ENCODE measurements around the gene DNAH7. TPM values are rescaled to one million over a fixed set of nuclear protein-coding genes. Genes with fewer than 3 reads are reported as not detected.
"Not testable (repeated sequence)": the region's sequence is repeated elsewhere in the genome, so short reads cannot be mapped to it uniquely, and the experiment has no call there.

The DNAH7 gene
- polyA plus RNA-seq, 1 donor (not counting 4 experiments of a cell fraction or from before 2014, with no cell fraction given), result 0.17 TPM

GRCh38 chr2:196096264-196096663, 27.6 kb upstream of the DNAH7 start:
- no peak for DNase-seq (ENCODE audit: low read depth, low spot score)
- Histone ChIP-seq H3K4me1 (ENCODE audit: control insufficient read depth, extremely low read depth, insufficient read depth, low read length) (no peaks in the 10 kb centered on the region), H2AFZ (ENCODE audit: control insufficient read depth, low read length) (no peak overlapping the region), H3K27ac (ENCODE audit: control insufficient read depth, insufficient read depth, low read length) (no peak overlapping the region), H3K79me2 (ENCODE audit: control insufficient read depth, insufficient read depth, low read length) (no peaks in the 10 kb centered on the region), H3K9ac (ENCODE audit: control insufficient read depth, extremely low read depth, insufficient read depth, low read length) (no peak overlapping the region), H3K36me3 (ENCODE audit: control insufficient read depth in 2 of 2, extremely low read depth in 1 of 2, insufficient read depth in 2 of 2, low read length in 2 of 2) (no peaks in the 10 kb centered on the region), H3K9me1 (ENCODE audit: control insufficient read depth, extremely low read depth, insufficient read depth, low read length) (no peaks in the 10 kb centered on the region), H3K4me2 (ENCODE audit: control insufficient read depth, extremely low read depth, insufficient read depth, low read depth, low read length) (no peak overlapping the region), H3K4me3 (ENCODE audit: control insufficient read depth in 2 of 3, extremely low read depth in 1 of 3, insufficient read depth in 2 of 3, low read depth in 1 of 3, low read length in 3 of 3) (no peak overlapping the region), H4K20me1 (ENCODE audit: control insufficient read depth, extremely low read depth, insufficient read depth, low read length) (no peaks in the 10 kb centered on the region), H3K27me3 (ENCODE audit: control insufficient read depth, extremely low read depth, insufficient read depth, low read length) (no peaks in the 10 kb centered on the region), H3K9me3 (ENCODE audit: control insufficient read depth, low read depth, low read length) (no peaks in the 10 kb centered on the region)
- dilution Hi-C loops (cut with MboI; ENCODE audit: extremely low pct_ligation_motif_present, low sequenced_read_pairs), result no loop called here
- FAIRE-seq, result no peak
- TF ChIP-seq EZH2 (IDR thresholded peaks at IDR 0.05; ENCODE audit: low read length) (no peak), CTCF (optimal IDR thresholded peaks at IDR 0.05 in 1 of 3, IDR thresholded peaks at IDR 0.05 in 1 of 3, conservative IDR thresholded peaks at IDR 0.05 in 1 of 3; ENCODE audit: extremely low read depth in 1 of 3, insufficient read depth in 2 of 3, low read length in 3 of 3) (no peak)

GRCh38 chr2:196089448-196089847, 20.8 kb upstream of the DNAH7 start:
- dilution Hi-C loops (cut with MboI; ENCODE audit: extremely low pct_ligation_motif_present, low sequenced_read_pairs); H3K79me2 ChIP-seq (ENCODE audit: control insufficient read depth, insufficient read depth, low read length); H4K20me1 ChIP-seq (ENCODE audit: control insufficient read depth, extremely low read depth, insufficient read depth, low read length); H3K4me3 ChIP-seq (ENCODE audit: control insufficient read depth in 2 of 3, extremely low read depth in 1 of 3, insufficient read depth in 2 of 3, low read depth in 1 of 3, low read length in 3 of 3); H3K4me2 ChIP-seq (ENCODE audit: control insufficient read depth, extremely low read depth, insufficient read depth, low read depth, low read length); H3K9me3 ChIP-seq (ENCODE audit: control insufficient read depth, low read depth, low read length); H3K9ac ChIP-seq (ENCODE audit: control insufficient read depth, extremely low read depth, insufficient read depth, low read length); H3K36me3 ChIP-seq (ENCODE audit: control insufficient read depth in 2 of 2, extremely low read depth in 1 of 2, insufficient read depth in 2 of 2, low read length in 2 of 2); FAIRE-seq; H3K27me3 ChIP-seq (ENCODE audit: control insufficient read depth, extremely low read depth, insufficient read depth, low read length); DNase-seq (ENCODE audit: low read depth, low spot score); H3K27ac ChIP-seq (ENCODE audit: control insufficient read depth, insufficient read depth, low read length); H2AFZ ChIP-seq (ENCODE audit: control insufficient read depth, low read length); H3K4me1 ChIP-seq (ENCODE audit: control insufficient read depth, extremely low read depth, insufficient read depth, low read length); H3K9me1 ChIP-seq (ENCODE audit: control insufficient read depth, extremely low read depth, insufficient read depth, low read length): not testable (repeated sequence)

DNA sequence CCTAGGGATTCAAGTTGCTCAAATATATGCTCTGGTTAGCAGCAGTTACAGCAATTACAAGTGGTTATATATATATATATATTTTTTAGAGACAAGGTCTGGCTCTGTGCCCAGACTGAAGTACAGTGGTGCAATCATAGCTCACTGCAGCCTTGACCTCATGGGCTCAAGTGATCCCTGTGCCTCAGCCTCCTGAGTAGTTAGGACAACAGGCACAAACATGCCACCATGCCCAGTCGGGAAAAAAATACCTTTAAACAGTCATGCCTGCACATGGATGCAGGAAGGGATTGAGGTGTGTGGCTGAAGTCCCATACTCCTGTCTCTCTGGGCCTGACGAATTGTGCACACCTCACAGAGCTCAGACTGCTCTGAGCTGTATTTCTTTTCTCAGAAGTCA, 19.6 kb upstream of the DNAH7 start:
- Histone ChIP-seq H3K27ac (ENCODE audit: control insufficient read depth, insufficient read depth, low read length) (no peak overlapping the region), H3K79me2 (ENCODE audit: control insufficient read depth, insufficient read depth, low read length) (no peaks in the 10 kb centered on the region), H3K4me2 (ENCODE audit: control insufficient read depth, extremely low read depth, insufficient read depth, low read depth, low read length) (no peak overlapping the region), H3K4me3 (ENCODE audit: control insufficient read depth in 2 of 3, extremely low read depth in 1 of 3, insufficient read depth in 2 of 3, low read depth in 1 of 3, low read length in 3 of 3) (no peak overlapping the region), H3K27me3 (ENCODE audit: control insufficient read depth, extremely low read depth, insufficient read depth, low read length) (no peaks in the 10 kb centered on the region), H3K4me1 (ENCODE audit: control insufficient read depth, extremely low read depth, insufficient read depth, low read length) (no peaks in the 10 kb centered on the region), H3K9me3 (ENCODE audit: control insufficient read depth, low read depth, low read length) (no peaks in the 10 kb centered on the region), H3K9ac (ENCODE audit: control insufficient read depth, extremely low read depth, insufficient read depth, low read length) (no peak overlapping the region), H2AFZ (ENCODE audit: control insufficient read depth, low read length) (no peak overlapping the region), H4K20me1 (ENCODE audit: control insufficient read depth, extremely low read depth, insufficient read depth, low read length) (no peaks in the 10 kb centered on the region), H3K9me1 (ENCODE audit: control insufficient read depth, extremely low read depth, insufficient read depth, low read length) (no peaks in the 10 kb centered on the region), H3K36me3 (ENCODE audit: control insufficient read depth in 2 of 2, extremely low read depth in 1 of 2, insufficient read depth in 2 of 2, low read length in 2 of 2) (no peaks in the 10 kb centered on the region)
- dilution Hi-C loops (cut with MboI; ENCODE audit: extremely low pct_ligation_motif_present, low sequenced_read_pairs), result no loop called here
- TF ChIP-seq EZH2 (IDR thresholded peaks at IDR 0.05; ENCODE audit: low read length) (no peak), CTCF (optimal IDR thresholded peaks at IDR 0.05 in 1 of 3, IDR thresholded peaks at IDR 0.05 in 1 of 3, conservative IDR thresholded peaks at IDR 0.05 in 1 of 3; ENCODE audit: extremely low read depth in 1 of 3, insufficient read depth in 2 of 3, low read length in 3 of 3) (no peak)
- DNase-seq (ENCODE audit: low read depth, low spot score) (no peak), FAIRE-seq (no peak)
